ENCODE results near the gene PCDH15. TPM values are rescaled to one million over a fixed set of nuclear protein-coding genes. Genes with fewer than 3 reads are reported as not detected.

The PCDH15 gene
- total RNA-seq, 4 donors from 2014 or later: not detected

DNA sequence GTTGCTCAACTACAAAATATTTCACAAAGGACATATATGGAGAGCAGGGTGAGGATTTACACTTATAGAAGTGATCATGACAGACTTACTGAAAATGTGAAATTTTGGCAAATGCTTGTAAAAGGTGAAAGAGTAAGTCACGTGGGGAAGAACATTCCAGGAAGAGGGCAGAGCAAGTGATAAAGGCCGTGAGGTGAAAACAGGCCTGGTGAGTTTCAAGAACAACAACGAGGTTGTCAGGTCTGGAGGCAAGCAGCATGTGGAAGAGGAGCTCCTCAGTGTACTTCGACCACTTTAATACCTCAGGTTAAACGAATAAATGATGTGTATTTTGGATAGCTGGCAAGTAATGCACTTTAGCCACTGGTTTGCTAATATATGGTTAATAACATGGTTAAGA lies 706.7 kb downstream of the PCDH15 start:
- TF ChIP-seq, protein P1, sequence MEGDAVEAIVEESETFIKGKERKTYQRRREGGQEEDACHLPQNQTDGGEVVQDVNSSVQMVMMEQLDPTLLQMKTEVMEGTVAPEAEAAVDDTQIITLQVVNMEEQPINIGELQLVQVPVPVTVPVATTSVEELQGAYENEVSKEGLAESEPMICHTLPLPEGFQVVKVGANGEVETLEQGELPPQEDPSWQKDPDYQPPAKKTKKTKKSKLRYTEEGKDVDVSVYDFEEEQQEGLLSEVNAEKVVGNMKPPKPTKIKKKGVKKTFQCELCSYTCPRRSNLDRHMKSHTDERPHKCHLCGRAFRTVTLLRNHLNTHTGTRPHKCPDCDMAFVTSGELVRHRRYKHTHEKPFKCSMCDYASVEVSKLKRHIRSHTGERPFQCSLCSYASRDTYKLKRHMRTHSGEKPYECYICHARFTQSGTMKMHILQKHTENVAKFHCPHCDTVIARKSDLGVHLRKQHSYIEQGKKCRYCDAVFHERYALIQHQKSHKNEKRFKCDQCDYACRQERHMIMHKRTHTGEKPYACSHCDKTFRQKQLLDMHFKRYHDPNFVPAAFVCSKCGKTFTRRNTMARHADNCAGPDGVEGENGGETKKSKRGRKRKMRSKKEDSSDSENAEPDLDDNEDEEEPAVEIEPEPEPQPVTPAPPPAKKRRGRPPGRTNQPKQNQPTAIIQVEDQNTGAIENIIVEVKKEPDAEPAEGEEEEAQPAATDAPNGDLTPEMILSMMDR (IDR thresholded peaks at IDR 0.05; ENCODE audit: low read depth): no peak

- TF ChIP-seq, protein P1 (IDR thresholded peaks at IDR 0.05; ENCODE audit: low read depth): no peak
Measured at GRCh38 chr10:54091237-54091636, 709.8 kb downstream of the PCDH15 start.

- TF ChIP-seq, protein P1 (IDR thresholded peaks at IDR 0.05; ENCODE audit: low read depth): no peak
Measured at GRCh38 chr10:54081950-54082349, 719.1 kb downstream of the PCDH15 start.

GRCh38 chr10:54067361-54067760 lies 733.7 kb downstream of the PCDH15 start:
- TF ChIP-seq, protein P1 (IDR thresholded peaks at IDR 0.05; ENCODE audit: low read depth): no peak

DNA sequence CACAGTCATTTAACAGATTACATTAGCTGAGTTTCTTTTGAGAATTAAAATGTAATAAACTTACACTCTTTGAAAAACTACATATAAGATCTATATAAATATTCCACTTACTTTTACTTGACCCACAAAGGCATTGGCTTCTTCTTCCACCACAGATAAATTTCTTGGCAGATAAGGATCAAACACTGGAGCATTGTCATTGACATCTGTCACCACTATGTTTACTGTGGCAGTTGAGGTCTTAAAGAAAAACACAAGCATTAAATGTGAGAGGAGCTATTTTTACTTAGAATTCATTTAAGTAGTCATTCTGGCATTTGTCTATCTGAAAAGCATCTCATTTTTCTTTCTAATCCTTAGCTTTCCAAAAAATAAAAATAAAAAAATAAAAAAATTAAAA lies 734.4 kb downstream of the PCDH15 start:
- TF ChIP-seq, protein P1 (IDR thresholded peaks at IDR 0.05; ENCODE audit: low read depth): no peak

GRCh38 chr10:54065106-54065505 lies 735.9 kb downstream of the PCDH15 start:
- TF ChIP-seq, protein P1 (IDR thresholded peaks at IDR 0.05; ENCODE audit: low read depth): no peak

GRCh38 chr10:54064215-54064614 lies 736.8 kb downstream of the PCDH15 start:
- TF ChIP-seq, protein P1 (IDR thresholded peaks at IDR 0.05; ENCODE audit: low read depth): no peak
